IMR-90 (cell line): ENCODE data around the gene RANBP9. TPM values are rescaled to one million over a fixed set of nuclear protein-coding genes. Genes with fewer than 3 reads are reported as not detected.

Source experiments
- ATAC-seq: fragments of 200-7000 bp; cut with Tn5 transposase; 2 replicates; pipeline ENCODE4 v1.9.1; 2020; ENCODE audit warnings: low read depth, mild to moderate bottlenecking, moderate library complexity
- BruUV-seq: library from RNA; stranded (reverse); fragments of 400-500 nt; replicated peaks from 2 replicates; lab custom pipeline; 2021; lab: Mats Ljungman, UMichigan
- CTCF ChIA-PET: fragments of 300-600 bp; formaldehyde crosslinking; extraction: SDS; loops from one replicate; lab custom pipeline; 2021; ENCODE audit warnings: antibody characterized with exemption; lab: Yijun Ruan, JAX
- POLR2A ChIA-PET: fragments of 300-600 bp; sonication (Branson Sonifier 250); formaldehyde crosslinking; loops from one replicate; lab custom pipeline; 2022; ENCODE audit warnings: antibody characterized with exemption; ENCODE audit not compliant: unreplicated experiment; lab: Charles Lee
- DNase-seq: peaks from one replicate; pipeline ENCODE4 v3.0.0; 2013
- H2AFZ ChIP-seq: replicated peaks from 2 replicates; pipeline ENCODE3; 2013; ENCODE audit warnings: low read length, mild to moderate bottlenecking; ENCODE audit not compliant: poor library complexity
- H2AK5ac ChIP-seq: 2 replicates; pipeline ENCODE4 v1.6.1; 2013; ENCODE audit warnings: low read depth, low read length, inconsistent platforms
- H2AK9ac ChIP-seq: replicated peaks from 2 replicates; pipeline ENCODE3; 2013; ENCODE audit warnings: mild to moderate bottlenecking, low read depth, low read length, moderate library complexity; ENCODE audit not compliant: poor library complexity
- H2BK120ac ChIP-seq: 2 replicates; pipeline ENCODE4 v1.6.1; 2013; ENCODE audit warnings: low read depth, low read length, inconsistent platforms
- H2BK15ac ChIP-seq: 3 replicates; pipeline ENCODE4 v1.6.1; 2013; ENCODE audit warnings: low read depth, low read length, inconsistent platforms
- H2BK20ac ChIP-seq: 2 replicates; pipeline ENCODE4 v1.6.1; 2013; ENCODE audit warnings: low read depth, mild to moderate bottlenecking, inconsistent platforms, low read length, moderate library complexity
- H2BK5ac ChIP-seq: 2 replicates; pipeline ENCODE4 v1.6.1; 2013; ENCODE audit warnings: mild to moderate bottlenecking, low read depth, low read length, inconsistent platforms; ENCODE audit not compliant: poor library complexity, severe bottlenecking
- H3K14ac ChIP-seq: replicated peaks from 2 replicates; pipeline ENCODE4 v1.6.1; 2013; ENCODE audit warnings: low read depth, low read length, inconsistent platforms
- H3K18ac ChIP-seq: 2 replicates; pipeline ENCODE4 v1.6.1; 2013; ENCODE audit warnings: low read depth, low read length, control low read depth
- H3K23ac ChIP-seq: 2 replicates; pipeline ENCODE4 v1.6.1; 2013; ENCODE audit warnings: low read depth, low read length, inconsistent platforms
- H3K27ac ChIP-seq: 2 replicates; pipeline ENCODE4 v1.5.1; 2013; ENCODE audit warnings: mild to moderate bottlenecking, control low read depth, low read length; ENCODE audit not compliant: insufficient read depth
- H3K27me3 ChIP-seq: 2 replicates; pipeline ENCODE4 v1.6.1; 2013; ENCODE audit warnings: low read length; ENCODE audit not compliant: control insufficient read depth, insufficient read depth
- H3K36me3 ChIP-seq: 2 replicates; pipeline ENCODE4 v1.6.1; 2013; ENCODE audit warnings: low read length, mixed read lengths; ENCODE audit not compliant: control insufficient read depth, insufficient read depth
- H3K4ac ChIP-seq: 2 replicates; pipeline ENCODE4 v1.6.1; 2013; ENCODE audit warnings: low read depth, low read length, inconsistent platforms
- H3K4me1 ChIP-seq: 2 replicates; pipeline ENCODE4 v1.6.1; 2013; ENCODE audit warnings: low read length, mixed read lengths; ENCODE audit not compliant: control insufficient read depth, insufficient read depth
- H3K4me2 ChIP-seq: 2 replicates; pipeline ENCODE4 v1.6.1; 2013; ENCODE audit warnings: low read depth, mild to moderate bottlenecking, control low read depth, low read length, moderate library complexity
- H3K4me3 ChIP-seq: 2 replicates; pipeline ENCODE4 v1.5.1; 2013; ENCODE audit warnings: low read depth, mild to moderate bottlenecking, control low read depth, low read length, moderate library complexity; ENCODE audit not compliant: insufficient read depth
- H3K56ac ChIP-seq: 2 replicates; pipeline ENCODE4 v1.6.1; 2013; ENCODE audit warnings: low read length, inconsistent platforms; ENCODE audit not compliant: insufficient read depth; ENCODE audit errors: extremely low read depth
- H3K79me1 ChIP-seq, 2 experiments: 2 replicates each; pipeline ENCODE4 v1.6.1; 2013; ENCODE audit warnings: low read length in 2 of 2, inconsistent platforms in 1 of 2, low read depth in 1 of 2
- H3K9ac ChIP-seq: 2 replicates; pipeline ENCODE4 v1.6.1; 2013; ENCODE audit warnings: low read depth, low read length, control low read depth
- H3K9me1 ChIP-seq: 2 replicates; pipeline ENCODE4 v1.6.1; 2013; ENCODE audit warnings: low read length, inconsistent platforms; ENCODE audit not compliant: insufficient read depth
- H3K9me3 ChIP-seq: 2 replicates; pipeline ENCODE4 v1.6.1; 2013; ENCODE audit warnings: low read length; ENCODE audit not compliant: control insufficient read depth, insufficient read depth
- H4K20me1 ChIP-seq: 2 replicates; pipeline ENCODE4 v1.6.1; 2013; ENCODE audit warnings: low read length, inconsistent platforms; ENCODE audit not compliant: insufficient read depth
- H4K5ac ChIP-seq: 2 replicates; pipeline ENCODE4 v1.6.1; 2013; ENCODE audit warnings: mild to moderate bottlenecking, low read depth, low read length, control low read depth
- H4K8ac ChIP-seq, 2 experiments: 2 replicates each; pipeline ENCODE4 v1.6.1; 2013; ENCODE audit warnings: low read depth in 2 of 2, low read length in 2 of 2, control low read depth in 1 of 2, inconsistent platforms in 1 of 2
- H4K91ac ChIP-seq: 2 replicates; pipeline ENCODE4 v1.6.1; 2013; ENCODE audit warnings: low read depth, low read length, inconsistent platforms; ENCODE audit not compliant: insufficient read depth
- CEBPB ChIP-seq: IDR thresholded peaks from 2 replicates; pipeline ENCODE4 v1.6.1; 2012; ENCODE audit warnings: low read depth, low read length, improper control_type of control experiment
- MAFK ChIP-seq: IDR thresholded peaks from 2 replicates; pipeline ENCODE4 v1.6.1; 2012; ENCODE audit warnings: low read depth, low read length, improper control_type of control experiment
- WGBS, 2 experiments: methylation state at CpG; one replicate each; pipeline versions ENCODE4 v1.1.5 to v1.1.7; 2013; ENCODE audit warnings: missing lambda C conversion rate in 2 of 2; ENCODE audit not compliant: insufficient read length in 1 of 2; ENCODE audit errors: extremely low coverage in 2 of 2; 5-methylcytosine and 5-hydroxymethylcytosine counted together
- dilution Hi-C: fragments of 300-500 bp; cut with HindIII; formaldehyde crosslinking; loops from one replicate; pipeline ENCODE4 v1.14.3; 2018; ENCODE audit warnings: low sequenced_read_pairs; ENCODE audit not compliant: unreplicated experiment
- in situ Hi-C: fragments of 300-500 bp; cut with MboI; formaldehyde crosslinking; loops from 3 replicates; pipeline ENCODE4 v1.14.3; 2019; ENCODE audit warnings: low sequenced_read_pairs, inconsistent platforms, mixed read lengths
- intact Hi-C: fragments of 100-400 bp; cut with micrococcal nuclease; formaldehyde crosslinking; loops from 2 replicates; pipeline ENCODE4 v1.10.0; 2022
- polyA plus RNA-seq, 3 experiments: library from polyadenylated mRNA; depleted of rRNA; stranded (reverse); fragments of >200 nt; gene quantifications; 2 replicates each; pipeline ENCODE4 v1.2.3, GENCODE V29; 2012; ENCODE audit warnings: low replicate concordance in 1 of 3
- total RNA-seq: library from RNA; depleted of rRNA; stranded (reverse); fragments of >200 nt; gene quantifications from 2 replicates; pipeline ENCODE4 v1.2.3, GENCODE V29; 2012

The RANBP9 gene
- total and polyA plus RNA-seq, 2 of the 4 experiments (the other 2 are of a cell fraction) = 17.7 to 27.8 TPM

GRCh38 chr6:13641315-13641714 is 70.3 kb downstream of the RANBP9 start:
- Histone ChIP-seq H3K4ac (no peak overlapping the region), H4K20me1 (no peaks in the 10 kb centered on the region), H3K23ac (no peak overlapping the region), H3K56ac (no peak overlapping the region), H2AK5ac (no peak overlapping the region), H3K79me1 (peaks cover 6 to 7% of the 10 kb centered on the region in 2 experiments; a peak in 2 of 4 replicates), H2BK20ac (no peak overlapping the region), H3K9me1 (no peaks in the 10 kb centered on the region), H3K27ac (no peak overlapping the region), H2BK120ac (no peak overlapping the region), H4K91ac (no peak overlapping the region), H2BK15ac (no peak overlapping the region), H3K4me3 (no peak overlapping the region), H4K8ac (no peak overlapping the region), H3K36me3 (peaks cover 14% of the 10 kb centered on the region), H3K9ac (no peak overlapping the region), H2BK5ac (no peak overlapping the region), H2AK9ac (no peak overlapping the region), H3K9me3 (no peaks in the 10 kb centered on the region), H4K5ac (no peak overlapping the region), H3K4me2 (no peak overlapping the region), H3K27me3 (no peaks in the 10 kb centered on the region), H3K18ac (no peak overlapping the region), H2AFZ (no peak overlapping the region), H3K4me1 (no peaks in the 10 kb centered on the region), H3K14ac (no peak overlapping the region)
- intact Hi-C loops = no loop called here
- dilution Hi-C loops = no loop called here
- no TSS peak for BruUV-seq
- CTCF ChIA-PET = no interaction called here
- ATAC-seq = no peak
- in situ Hi-C loops = no loop called here
- TF ChIP-seq CEBPB (peak; percentile 47; the same call in 1 of the 2 replicates), MAFK (no peak)
- no CpG with 5 or more reads among the region's 5 CpGs for WGBS, 2 experiments
- peak; percentile 23 for DNase-seq
- POLR2A ChIA-PET = no interaction called here
